NOMO-1 treated with DMSO at 0.1 percent for 48 hours (cell line): ENCODE data around the gene WNT7A.
"Not testable (repeated sequence)": the region's sequence is repeated elsewhere in the genome, so short reads cannot be mapped to it uniquely, and the experiment has no call there.

Experiments used
- DNase-seq: peaks from one replicate; lab custom pipeline; 2025; ENCODE audit not compliant: unreplicated experiment; lab: John Stamatoyannopoulos, UW

The WNT7A gene

DNA sequence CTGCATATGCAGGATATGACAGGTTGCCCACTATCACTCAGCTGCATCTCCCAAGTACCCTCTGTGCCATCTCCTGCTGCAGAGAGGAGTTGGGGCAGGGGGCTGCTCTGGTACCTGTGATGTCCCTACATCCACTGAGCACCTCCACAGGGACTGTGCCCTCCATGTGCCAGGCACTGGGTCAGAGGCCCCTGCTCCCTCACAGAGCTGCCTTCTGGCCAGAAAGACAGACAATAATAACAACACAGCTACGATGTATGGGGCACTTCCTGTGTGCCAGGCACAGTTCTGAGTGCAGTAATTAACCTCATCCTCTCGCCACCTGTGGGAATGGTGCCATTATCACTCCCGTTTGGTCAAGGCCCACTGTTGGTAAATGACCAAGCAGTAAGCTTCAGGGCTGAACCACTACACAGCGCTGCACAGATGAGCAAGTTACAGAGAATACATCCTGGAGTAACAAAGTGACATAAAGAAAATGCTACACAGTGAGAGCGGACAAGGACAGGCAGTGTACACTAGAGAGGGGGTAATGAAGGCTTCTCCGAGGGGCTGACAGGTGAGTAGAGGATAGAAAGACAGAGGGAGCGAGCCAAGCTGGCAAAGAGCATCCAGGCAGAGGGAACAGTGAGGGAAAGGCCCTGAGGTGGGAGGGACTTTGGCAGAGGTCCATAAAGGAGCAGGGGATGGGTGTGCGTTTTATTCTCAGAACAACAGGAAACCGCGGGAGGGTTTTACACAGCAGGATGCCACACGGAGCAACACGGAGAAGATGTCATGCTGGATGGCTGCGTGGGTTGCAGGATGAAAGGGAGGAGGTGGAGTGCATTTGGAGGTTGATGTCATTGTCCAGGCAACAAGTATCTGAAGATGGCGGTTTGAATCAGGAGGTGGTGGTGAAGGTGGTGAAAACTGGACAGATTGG is 13.6 kb downstream of the WNT7A start:
- DNase-seq = no peak

DNA sequence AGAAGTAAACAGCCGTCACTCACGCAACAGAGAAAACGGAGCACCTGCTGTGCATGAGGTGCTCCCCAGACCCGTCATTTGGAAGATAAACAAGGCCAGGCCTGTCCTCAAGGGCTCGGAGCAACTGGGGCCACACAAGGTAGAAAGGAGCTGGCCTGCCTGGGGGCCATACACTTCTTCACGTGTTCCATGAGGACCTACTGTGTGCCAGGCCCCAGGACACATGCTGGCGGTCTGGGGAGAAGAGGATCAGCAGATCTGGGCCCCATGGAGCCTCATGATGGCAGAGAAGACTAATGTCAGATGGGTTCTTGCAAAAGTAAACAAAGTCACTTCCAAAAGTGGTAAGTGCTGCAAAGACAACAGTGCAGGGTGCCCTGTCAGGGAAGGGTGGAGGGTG is 14.3 kb downstream of the WNT7A start:
- DNase-seq = no peak

DNA sequence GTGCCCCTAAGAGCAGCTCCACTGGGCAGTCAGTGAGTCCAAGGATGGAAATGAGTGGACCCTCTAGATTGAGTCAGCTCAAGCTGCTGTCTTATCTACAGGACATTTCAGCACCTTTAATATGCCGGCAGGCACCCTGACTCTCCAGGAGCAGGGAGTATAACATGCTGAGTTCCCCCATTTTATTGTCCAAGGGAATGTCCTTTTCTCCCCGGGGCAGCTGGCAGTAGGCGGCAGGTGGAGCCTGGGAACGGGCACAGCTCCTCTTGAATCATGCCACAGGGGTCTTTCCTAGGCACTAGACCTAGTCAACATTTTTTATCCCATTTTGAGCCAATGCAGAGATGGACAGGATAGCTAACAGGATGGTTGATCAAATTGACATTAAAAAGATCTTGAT is 14.8 kb downstream of the WNT7A start:
- no peak for DNase-seq

DNA sequence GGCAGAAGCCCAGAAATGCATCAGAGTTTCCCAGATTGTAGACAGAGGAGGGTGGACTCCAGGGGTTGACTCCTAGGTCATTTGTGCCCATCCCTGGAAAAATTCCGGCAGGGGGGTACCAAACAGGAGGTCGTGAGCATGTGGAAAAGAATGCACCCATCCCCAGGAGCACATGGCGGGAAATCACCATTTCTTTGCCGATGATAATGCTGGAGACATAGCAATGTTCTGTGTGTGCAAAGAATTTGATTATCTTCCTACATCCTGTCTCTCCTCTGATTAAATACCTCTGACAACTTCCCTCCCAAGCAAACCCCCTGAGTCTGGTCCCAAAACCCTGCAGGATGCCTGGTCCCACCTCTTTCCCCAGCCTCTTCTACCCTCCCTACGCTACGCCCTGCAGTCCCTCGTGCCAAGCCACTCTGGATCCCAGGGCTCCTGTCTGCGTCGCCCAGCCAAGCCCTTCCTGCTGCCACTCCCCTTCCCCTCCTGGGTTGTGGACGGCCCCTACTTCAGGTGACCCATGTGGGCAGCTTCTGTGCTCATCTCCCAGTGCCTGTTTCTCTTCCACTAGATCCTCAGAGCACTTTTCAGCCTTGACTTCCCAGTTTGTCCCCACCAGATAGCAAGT is 15.8 kb downstream of the WNT7A start:
- DNase-seq = no peak

DNA sequence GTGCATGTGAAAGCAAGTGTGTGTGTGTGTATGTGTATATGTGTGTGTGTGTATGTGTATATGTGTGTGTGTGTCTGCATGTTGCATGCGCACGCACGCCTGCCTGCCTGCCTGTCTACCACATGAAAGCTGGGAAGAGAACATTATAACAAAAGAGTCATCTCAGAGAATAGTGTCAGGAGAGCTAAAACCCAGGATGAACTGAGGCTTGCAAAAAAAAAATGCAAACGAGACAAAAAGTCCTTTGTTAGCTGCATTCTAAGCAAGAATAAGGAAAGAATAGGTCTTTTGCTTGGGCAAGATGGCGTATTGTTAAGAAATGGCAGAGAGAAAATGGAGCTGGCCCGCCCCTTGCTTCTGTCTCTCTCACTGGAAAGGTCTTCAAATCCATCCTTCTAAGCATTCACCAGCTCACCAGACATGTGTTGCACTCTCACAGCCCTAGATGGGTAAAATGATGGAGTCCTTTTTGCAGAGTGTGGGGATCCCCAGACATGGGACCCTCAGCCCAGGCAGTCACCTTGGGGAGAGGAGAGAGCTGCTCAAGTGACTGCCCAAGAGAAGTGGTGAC is 16.4 kb downstream of the WNT7A start:
- DNase-seq = no peak

DNA sequence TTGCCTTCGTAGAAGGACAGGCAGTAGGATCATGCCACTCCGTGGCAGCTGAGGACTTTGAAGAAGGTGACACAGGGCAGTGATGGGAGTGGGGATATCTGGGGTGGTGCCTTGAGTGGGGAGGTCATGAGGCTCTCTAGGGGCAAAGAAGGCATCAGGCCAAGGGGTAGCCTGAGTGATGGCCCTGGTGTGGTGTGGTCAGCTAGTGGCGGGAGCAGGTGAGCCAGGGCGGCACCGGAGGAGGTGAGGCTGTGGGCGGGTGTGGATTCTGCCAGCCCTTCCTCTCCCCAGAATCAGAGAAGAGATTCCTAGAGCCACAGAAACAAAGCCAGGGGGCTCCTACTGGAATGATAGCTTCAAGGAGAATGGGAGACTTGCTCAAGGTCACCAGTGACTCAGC is 18.4 kb downstream of the WNT7A start:
- DNase-seq = no peak

DNA sequence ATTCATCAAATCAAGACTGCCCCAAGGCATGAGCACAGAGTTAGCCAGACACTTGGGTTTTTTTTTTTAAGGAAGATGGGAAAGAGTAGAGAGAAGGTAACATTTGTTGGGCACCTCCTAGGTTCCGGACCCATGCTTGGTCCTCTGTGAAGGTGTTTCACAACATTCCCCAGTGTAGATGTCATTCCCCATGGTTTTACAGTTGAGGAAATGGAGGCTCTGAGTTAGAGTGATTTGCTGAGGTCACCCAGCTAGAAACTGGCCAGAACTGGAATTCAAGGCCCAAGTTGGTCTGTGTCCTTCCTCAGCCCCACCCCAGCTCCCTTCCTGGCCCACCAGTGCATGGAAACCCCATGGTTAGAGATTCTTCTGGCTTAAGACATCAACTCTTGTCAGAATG is 19.9 kb downstream of the WNT7A start:
- no peak for DNase-seq

DNA sequence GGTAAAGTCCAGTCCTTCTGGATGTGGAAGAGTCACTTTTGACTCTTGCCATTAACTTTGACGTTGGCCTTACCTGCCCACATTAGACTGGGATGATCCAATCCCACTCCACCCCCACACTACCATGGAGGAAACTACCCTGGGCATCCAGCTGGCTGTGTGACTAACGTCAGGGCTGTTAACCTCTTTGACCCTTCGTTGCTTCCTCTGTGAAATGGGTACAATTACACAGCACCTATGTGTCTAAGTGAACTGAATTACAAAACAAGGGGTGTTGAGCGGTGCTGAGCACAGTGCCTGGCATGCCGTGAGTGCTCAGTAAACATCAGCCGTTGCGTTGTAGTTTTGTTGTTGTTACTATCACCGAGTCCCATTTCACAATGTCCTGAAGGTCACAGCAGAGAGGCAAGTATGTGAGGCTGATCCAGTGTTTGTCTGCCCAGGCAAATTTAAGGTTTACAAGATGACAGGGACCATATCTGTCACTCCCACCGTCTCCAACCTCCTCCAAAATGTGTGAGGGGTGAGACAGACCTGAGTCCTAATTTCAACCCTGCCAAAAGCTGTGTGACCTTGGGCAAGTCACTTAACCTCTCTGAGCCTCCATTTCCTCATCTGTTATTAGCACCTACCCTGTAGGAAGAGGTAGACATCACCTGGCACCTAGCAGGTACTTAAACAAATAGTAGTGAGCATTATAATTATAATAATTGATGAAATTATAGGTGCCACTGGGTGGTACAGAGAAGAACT is 20.9 kb downstream of the WNT7A start:
- no peak for DNase-seq

DNA sequence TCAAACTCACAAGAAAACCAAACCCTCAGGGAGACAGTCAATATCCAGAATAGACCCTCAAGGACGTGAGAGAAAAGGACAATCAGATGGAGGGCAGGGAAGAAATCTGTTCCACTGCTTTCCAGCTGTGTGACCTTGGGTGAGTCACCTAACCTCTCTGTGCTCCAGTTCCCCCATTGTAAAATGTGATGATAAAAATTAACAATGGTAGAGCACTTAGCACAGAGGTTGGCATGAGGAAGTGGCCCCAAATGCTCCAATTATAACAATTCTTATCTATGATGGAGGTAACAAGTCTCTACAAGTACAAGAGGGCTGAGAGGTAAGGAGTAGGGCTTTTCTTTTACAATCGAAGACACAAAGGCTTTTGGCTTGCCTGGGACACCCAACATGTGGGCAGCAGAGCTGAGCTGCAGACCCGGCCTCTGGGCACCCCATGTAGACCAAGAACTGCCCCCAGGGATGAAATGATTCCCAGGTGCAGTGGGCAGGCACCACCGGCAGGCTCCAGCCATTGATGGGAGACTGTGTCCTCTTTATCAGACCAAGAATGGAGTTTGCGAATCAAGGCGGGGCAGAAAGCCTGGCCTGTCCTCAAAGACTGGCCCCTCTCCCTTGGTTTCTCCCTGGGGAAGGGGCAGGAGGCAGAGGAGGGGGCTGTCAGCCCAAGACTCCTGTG is 22.0 kb downstream of the WNT7A start:
- no peak for DNase-seq

DNA sequence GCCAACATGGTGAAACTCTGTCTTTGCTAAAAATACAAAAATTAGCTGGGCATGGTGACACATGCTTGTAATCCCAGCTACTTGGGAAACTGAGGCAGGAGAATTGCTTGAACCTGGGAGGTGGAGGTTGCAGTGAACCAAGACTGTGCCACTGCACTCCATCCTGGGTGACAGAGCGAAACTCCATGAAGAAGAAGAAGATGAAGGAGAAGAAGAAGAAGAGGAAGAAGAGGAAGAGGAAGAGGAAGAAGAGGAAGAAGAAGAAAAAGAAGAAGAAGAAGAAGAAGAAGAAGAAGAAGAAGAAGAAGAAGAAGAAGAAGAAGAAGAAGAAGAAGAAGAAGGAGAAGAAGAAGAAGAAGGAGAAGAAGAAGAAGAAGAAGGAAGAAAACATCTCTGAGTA is 23.2 kb downstream of the WNT7A start:
- not testable (repeated sequence) for DNase-seq

DNA sequence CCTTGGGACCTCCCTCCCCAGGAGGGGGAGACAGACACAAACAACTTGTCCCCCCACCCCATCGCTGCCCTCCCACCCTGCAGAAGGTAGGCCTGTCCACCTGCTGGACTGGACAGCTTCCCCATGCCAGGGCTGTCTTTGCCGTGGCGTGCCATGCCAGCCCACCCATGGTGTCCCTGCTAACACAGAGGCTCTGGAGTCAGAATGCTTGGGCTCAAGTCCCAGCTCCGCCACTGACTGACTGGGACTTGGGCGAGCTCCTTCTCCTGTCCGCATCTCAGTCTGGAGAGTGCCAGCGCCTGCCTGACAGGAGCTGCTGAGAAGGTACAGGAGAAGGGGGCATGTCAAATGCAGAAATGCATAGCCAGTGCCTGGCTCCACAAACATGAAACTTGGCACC is 23.9 kb downstream of the WNT7A start:
- DNase-seq = no peak

DNA sequence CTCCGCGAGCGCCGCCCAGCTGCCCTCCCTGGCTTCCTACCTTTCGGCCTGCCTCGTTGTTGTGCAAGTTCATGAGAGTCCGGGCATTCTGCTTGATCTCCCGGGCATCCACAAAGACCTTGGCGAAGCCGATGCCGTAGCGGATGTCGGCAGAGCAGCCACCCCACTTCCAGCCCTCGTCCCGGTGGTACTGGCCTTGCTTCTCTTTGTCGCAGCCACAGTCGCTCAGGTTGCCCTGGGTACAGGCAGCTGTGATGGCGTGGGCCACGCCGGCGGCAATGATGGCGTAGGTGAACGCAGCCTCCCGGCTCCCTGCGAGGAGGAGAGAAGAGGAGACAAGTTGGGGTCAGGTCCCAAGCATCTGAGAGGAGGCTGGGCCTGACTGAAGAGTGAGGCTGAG is 25.4 kb downstream of the WNT7A start:
- DNase-seq = no peak

DNA sequence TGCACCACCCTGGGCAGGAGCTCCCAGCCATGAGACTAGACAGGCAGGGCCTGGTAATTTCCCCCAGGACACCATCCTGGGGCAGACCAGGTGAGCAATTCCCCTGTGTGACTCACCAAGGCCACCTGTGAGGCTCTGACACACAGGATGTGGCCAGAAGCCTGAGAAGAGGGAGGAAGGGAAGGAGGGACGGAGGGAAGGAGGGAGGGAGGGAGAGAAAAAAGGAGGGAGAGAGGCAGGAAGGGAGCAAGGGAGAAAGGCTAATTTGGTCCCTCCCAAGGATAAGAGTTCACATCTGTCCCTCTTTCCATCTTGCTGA is 25.9 kb downstream of the WNT7A start:
- no peak for DNase-seq

DNA sequence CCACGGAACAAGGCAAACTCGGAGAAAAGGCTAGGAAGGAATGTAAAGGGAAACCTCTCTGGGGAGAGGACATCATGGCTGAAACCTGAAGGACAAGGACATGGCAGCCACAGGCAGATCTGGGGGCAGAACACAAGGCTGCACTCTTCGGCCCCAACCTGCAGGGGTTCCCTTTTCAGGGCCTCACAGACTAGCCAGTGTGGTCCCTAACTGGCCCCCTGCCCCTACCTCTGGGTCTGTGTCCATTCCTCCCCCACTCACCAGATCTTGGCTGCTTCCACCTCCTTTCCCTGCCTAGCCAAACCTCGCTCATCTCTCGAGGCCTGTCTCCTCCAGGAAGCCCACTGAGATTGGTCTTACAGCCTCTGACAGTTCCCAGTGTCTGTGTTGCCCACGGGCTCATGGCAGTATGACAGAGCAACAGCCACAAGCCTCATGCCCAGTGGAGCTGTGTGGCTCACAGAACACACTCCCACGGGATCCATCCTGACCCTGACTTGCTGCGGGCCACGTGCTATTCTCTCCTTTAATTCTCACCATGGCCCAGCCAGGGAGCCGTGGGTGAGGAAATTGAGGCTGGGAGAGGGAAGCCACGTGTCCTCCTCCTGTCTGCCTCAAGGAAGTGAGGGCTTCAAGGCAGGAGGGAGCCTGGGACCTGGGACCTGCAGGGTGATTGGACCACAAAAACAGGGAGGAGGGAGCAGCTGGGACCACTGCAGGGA is 26.5 kb downstream of the WNT7A start:
- no peak for DNase-seq

DNA sequence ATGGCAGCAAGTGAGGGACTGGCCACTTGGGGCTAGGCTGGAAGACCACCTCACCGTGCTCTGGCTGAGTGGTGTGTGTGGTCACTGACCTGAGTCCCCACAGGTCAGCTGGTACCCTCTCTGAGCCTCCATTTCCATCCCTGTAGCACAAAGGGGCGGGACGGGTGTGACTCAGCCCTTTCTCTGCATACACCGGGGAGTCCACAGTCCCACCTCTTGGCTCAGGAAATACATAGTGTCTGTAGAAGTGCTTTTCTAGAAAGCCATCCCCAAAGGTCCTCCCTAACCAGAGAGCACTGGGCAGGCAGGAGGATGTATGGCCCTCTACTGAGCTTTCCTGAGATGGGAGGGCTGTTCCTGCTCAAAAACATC is 27.2 kb downstream of the WNT7A start:
- DNase-seq = no peak

DNA sequence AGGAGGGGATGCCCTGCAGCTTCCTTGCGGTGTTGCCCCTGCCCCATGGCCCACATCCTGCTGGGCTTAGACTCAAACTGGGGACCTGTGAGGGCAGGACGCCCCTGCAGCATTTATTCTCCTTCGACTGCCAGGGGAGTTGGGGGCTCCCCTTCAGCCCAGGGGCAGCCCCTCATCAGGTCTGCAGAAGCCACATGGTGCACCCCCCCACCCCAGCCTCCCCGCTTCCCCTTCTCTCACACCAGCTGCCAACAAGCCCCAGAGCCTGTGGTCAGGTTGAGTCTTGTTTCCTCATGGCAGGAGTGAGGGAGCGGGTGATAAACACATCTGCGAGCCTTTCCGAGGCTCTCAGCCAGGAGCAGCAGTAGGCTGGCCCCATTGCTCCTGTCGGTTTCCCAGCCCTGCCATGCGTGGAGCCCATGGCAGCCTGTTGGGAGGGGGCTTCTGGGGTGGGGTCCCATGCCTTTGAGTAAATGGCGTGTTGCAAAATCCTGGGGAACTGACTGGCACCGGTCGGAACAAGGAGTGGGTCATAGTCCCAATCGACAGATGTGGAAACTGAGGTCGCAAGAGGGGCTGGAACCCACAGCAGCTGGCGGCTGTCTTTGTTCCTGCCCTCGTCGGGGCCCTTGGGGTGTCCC is 27.8 kb downstream of the WNT7A start:
- DNase-seq = no peak

DNA sequence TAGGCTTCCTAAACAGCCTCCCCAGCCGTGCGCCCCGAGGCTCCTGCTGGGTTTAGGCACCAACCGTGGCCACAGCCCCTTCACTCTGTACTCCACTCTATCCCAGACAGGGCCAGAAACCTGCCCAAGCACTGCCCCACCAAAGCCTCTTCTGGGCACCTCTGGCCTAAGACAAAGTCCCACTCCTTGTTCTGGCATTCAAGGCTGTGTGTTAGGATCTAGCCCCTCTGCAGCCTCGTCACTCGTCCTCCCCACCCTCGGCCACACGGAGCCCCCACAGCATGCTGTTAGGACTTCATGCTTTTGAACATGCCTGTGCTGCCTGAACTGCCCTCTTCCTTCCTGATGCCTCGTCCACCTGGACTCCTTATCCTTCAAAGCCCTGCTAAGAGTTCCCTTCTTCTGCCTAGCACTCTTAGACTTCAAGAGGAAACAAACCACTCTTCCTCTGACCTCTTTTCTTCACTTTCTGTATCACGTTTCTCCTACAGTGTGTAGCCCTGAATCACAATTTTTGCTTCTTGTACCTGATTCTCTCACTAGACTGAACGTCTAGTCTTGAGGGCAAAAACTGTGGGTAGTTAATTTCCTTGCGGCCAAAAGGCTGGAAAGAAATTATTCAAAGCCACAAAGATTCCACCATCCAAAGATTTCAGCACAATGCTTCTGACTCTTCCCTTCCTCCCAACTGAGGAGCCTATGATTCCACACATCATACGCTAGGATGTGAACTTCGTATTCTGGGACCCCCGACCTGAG is 28.6 kb downstream of the WNT7A start:
- no peak for DNase-seq

DNA sequence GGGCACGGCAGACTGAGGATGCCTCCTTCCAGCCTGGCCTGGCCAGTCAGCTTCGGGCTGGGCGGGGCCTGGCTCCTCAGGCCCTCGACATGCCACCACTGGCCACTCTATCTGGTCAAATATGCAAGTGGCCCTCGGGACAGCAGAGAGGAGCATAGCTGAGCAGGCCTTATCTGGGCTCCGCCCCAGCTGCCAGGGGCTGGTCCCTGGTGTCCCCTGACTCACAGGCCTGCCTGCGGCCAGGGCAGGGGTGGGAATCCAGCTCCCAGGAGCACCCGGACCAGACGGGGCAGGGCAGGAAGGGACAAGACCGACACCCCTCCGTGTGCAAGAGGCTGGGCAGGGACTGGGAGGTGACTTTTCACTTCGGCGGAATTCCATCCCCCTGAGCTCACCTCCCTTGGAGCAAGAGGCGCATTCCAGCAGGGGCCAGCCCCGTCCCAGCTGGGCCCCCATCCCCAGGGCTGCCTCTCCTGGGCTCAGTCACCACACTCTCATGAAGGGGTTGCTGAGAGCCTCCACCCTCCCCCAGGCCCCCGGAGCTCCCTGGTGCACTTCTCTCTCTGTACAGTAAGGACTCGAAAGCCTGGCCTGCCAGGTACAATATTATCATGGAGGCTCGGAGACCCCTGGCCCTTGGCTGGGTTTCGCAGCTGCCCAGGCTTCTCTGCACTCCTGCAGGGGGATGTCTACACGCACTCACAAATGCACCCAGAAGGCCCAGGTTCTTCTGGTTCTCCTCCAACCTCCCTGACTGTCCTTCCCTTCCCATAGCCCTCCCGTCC is 29.5 kb downstream of the WNT7A start:
- no peak for DNase-seq

DNA sequence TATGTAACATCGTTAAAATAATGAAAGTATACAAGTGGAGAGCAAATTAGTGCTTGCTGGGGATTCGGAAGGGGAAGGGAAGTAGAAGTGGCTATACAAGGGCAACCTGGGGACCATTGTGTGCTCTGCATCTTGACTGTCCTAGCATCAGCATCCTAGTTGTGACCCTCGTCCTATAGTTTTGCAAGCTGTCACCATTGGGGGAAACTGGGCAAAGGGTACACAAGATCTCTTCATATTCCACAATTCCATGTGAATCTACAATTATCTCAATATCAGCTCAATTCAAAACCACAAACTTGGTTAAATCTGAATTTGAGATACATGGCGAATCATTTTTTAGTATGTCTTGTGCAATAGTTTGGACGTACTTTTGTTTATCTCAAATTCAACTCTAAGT is 30.9 kb downstream of the WNT7A start:
- no peak for DNase-seq
